HepG2 (cell line): ENCODE results near the gene CCR8. TPM values are rescaled to one million over a fixed set of nuclear protein-coding genes. Genes with fewer than 3 reads are reported as not detected.

Experiments
- ATAC-seq: fragments of 200-7000 bp; cut with Tn5 transposase; 3 replicates; pipeline ENCODE4 v1.9.1; 2020; ENCODE audit warnings: mild to moderate bottlenecking, moderate library complexity
- BruUV-seq: library from RNA; stranded (reverse); fragments of 400-500 nt; replicated peaks from 2 replicates; lab custom pipeline; 2021; lab: Mats Ljungman, UMichigan
- CTCF ChIA-PET: fragments of 300-600 bp; formaldehyde crosslinking; extraction: SDS; loops from one replicate; lab custom pipeline; 2021; ENCODE audit warnings: low total read pairs, inconsistent platforms, low intra/inter-chr PET ratio; lab: Yijun Ruan, JAX
- POLR2A ChIA-PET: fragments of 350-600 bp; sonication (Branson Sonifier 250); formaldehyde crosslinking; loops from one replicate; lab custom pipeline; 2020; ENCODE audit warnings: antibody characterized with exemption, inconsistent platforms; lab: Yijun Ruan, JAX
- DNase-seq: peaks from one replicate; pipeline ENCODE4 v3.0.0-alpha.2; 2015; ENCODE audit warnings: low spot score
- FAIRE-seq: peaks from 3 replicates; lab custom pipeline; 2011; peaks lifted over from hg19 to GRCh38; lab: Jason Lieb, UNC
- H2AFZ ChIP-seq: one replicate; pipeline ENCODE4 v1.6.1; 2011; ENCODE audit warnings: low read length, inconsistent platforms
- H3K27ac ChIP-seq: fragments of 300-600 bp; 3 replicates; pipeline ENCODE4 v1.8.0; 2011; ENCODE audit warnings: mixed run types, mild to moderate bottlenecking, mixed read lengths, low read length, inconsistent platforms; ENCODE audit not compliant: insufficient read depth; ENCODE audit errors: extremely low read length
- H3K27me3 ChIP-seq, 2 experiments: fragments of 200-600 bp in 1 of 2; 2 replicates in 1 of 2; 3 replicates in 1 of 2; pipeline versions ENCODE4 v1.6.0 to v1.8.0; 2011; ENCODE audit warnings: low read length in 2 of 2, mild to moderate bottlenecking in 2 of 2, moderate library complexity in 2 of 2, inconsistent platforms in 1 of 2; ENCODE audit not compliant: insufficient read depth in 2 of 2, control insufficient read depth in 1 of 2
- H3K36me3 ChIP-seq, 2 experiments: fragments of 200-600 bp in 1 of 2; replicated peaks in 1 of 2; 2 replicates in 1 of 2; 3 replicates in 1 of 2; pipeline versions ENCODE4 v1.5.1 to v1.8.0; 2011; ENCODE audit warnings: low read length in 2 of 2, inconsistent platforms in 1 of 2; ENCODE audit not compliant: insufficient read depth in 2 of 2, control insufficient read depth in 1 of 2
- H3K4me1 ChIP-seq: 2 replicates; pipeline ENCODE4 v1.5.1; 2012; ENCODE audit warnings: low read length, inconsistent platforms; ENCODE audit not compliant: insufficient read depth
- H3K4me2 ChIP-seq: 2 replicates; pipeline ENCODE4 v1.6.0; 2011; ENCODE audit warnings: low read depth, low read length, inconsistent platforms
- H3K4me3 ChIP-seq, 3 experiments: fragments of 200-600 bp in 1 of 3; sonication (generic), shearing (Covaris generic) in 1 of 3; replicated peaks in 1 of 3; 2 replicates each; pipeline ENCODE4 v1.5.1; 2011 to 2016; ENCODE audit warnings: low read length in 3 of 3, inconsistent platforms in 2 of 3, low read depth in 2 of 3, mild to moderate bottlenecking in 2 of 3, control low read depth in 1 of 3, mixed read lengths in 1 of 3; ENCODE audit not compliant: insufficient read depth in 1 of 3
- H3K79me2 ChIP-seq: one replicate; pipeline ENCODE4 v1.6.1; 2011; ENCODE audit warnings: low read length, inconsistent platforms; ENCODE audit not compliant: insufficient read depth
- H3K9ac ChIP-seq: 2 replicates; pipeline ENCODE4 v1.6.0; 2011; ENCODE audit warnings: mild to moderate bottlenecking, low read depth, low read length, inconsistent platforms; ENCODE audit not compliant: insufficient read depth
- H3K9me3 ChIP-seq: 2 replicates; pipeline ENCODE4 v1.5.1; 2012; ENCODE audit warnings: mild to moderate bottlenecking, low read length
- H4K20me1 ChIP-seq: 2 replicates; pipeline ENCODE4 v1.6.0; 2011; ENCODE audit warnings: inconsistent platforms, mild to moderate bottlenecking, low read length, moderate library complexity; ENCODE audit not compliant: insufficient read depth
- HIVEP1 ChIP-seq: sonication (generic); formaldehyde crosslinking; IDR thresholded peaks from 2 replicates; pipeline ENCODE4 v1.4.0; 2020; ENCODE audit warnings: mild to moderate bottlenecking, missing genetic modification reagents
- KDM3A ChIP-seq: IDR thresholded peaks from 2 replicates; pipeline ENCODE4 v1.6.1; 2018; ENCODE audit warnings: low read depth, missing compliant biosample characterization
- NCOR1 ChIP-seq: fragments of 200-600 bp; sonication (generic); IDR thresholded peaks from 2 replicates; pipeline ENCODE4 v1.7.0; 2017; ENCODE audit warnings: antibody characterized with exemption, low read length, borderline replicate concordance
- SALL1 ChIP-seq: sonication (generic); formaldehyde crosslinking; IDR thresholded peaks from 2 replicates; pipeline ENCODE4 v1.8.0; 2022; ENCODE audit warnings: mild to moderate bottlenecking, missing genetic modification reagents
- SOX6 ChIP-seq, 2 experiments: fragments of 450-650 bp in 1 of 2; sonication (generic) in 1 of 2; formaldehyde crosslinking in 1 of 2; IDR thresholded peaks; 2 replicates each; pipeline versions ENCODE4 v1.4.0 to v1.6.1; 2017 to 2020; ENCODE audit warnings: antibody characterized with exemption in 1 of 2, mild to moderate bottlenecking in 1 of 2, missing genetic modification reagents in 1 of 2
- SP5 ChIP-seq: IDR thresholded peaks from 2 replicates; pipeline ENCODE4 v1.6.1; 2016; ENCODE audit warnings: low read depth, borderline replicate concordance
- ZBTB3 ChIP-seq: sonication (generic); formaldehyde crosslinking; IDR thresholded peaks from 2 replicates; pipeline ENCODE4 v1.4.0; 2020; ENCODE audit warnings: low read depth, mild to moderate bottlenecking, moderate library complexity, missing genetic modification reagents, borderline replicate concordance
- ZNF329 ChIP-seq: sonication (generic); formaldehyde crosslinking; IDR thresholded peaks from 2 replicates; pipeline ENCODE4 v1.9.0; 2021; ENCODE audit warnings: low read depth, mild to moderate bottlenecking, missing genetic modification reagents
- ZNF512 ChIP-seq: sonication (generic); formaldehyde crosslinking; IDR thresholded peaks from 2 replicates; pipeline ENCODE4 v1.4.0; 2020; ENCODE audit warnings: mild to moderate bottlenecking, missing genetic modification reagents
- ZNF773 ChIP-seq: sonication (generic); formaldehyde crosslinking; IDR thresholded peaks from 2 replicates; pipeline ENCODE4 v1.4.0; 2020; ENCODE audit warnings: missing genetic modification reagents, borderline replicate concordance
- ZSCAN22 ChIP-seq: sonication (generic); formaldehyde crosslinking; IDR thresholded peaks from 2 replicates; pipeline ENCODE4 v1.4.0; 2020; ENCODE audit warnings: mild to moderate bottlenecking, missing genetic modification reagents
- in situ Hi-C: cut with HindIII; loops from 2 replicates; pipeline ENCODE4 v1.10.0; 2017; ENCODE audit warnings: low pct_unique_long_range_greater_than_20kb; ENCODE audit not compliant: extremely low pct_ligation_motif_present
- intact Hi-C: fragments of 100-400 bp; cut with micrococcal nuclease; formaldehyde crosslinking; loops from one replicate; pipeline ENCODE4 v1.10.0; 2022; ENCODE audit not compliant: unreplicated experiment
- polyA plus RNA-seq, 8 experiments: library from polyadenylated mRNA; depleted of rRNA in 3 of 8; stranded (reverse) in 7 of 8; unstranded in 1 of 8; fragments of >200 nt; fragmentation: Illumina TruSeq in 4 of 8; extraction: Trizol in 4 of 8; gene quantifications; 2 replicates each; pipeline versions ENCODE4 v1.2.1 to v1.2.3, GENCODE V29; 2011 to 2016; ENCODE audit warnings: low read depth in 4 of 8, missing spikeins in 1 of 8, mixed read lengths in 1 of 8; ENCODE audit not compliant: insufficient read depth in 1 of 8
- total RNA-seq, 5 experiments: library from RNA; depleted of rRNA; stranded (reverse); fragments of >200 nt; fragmentation: Illumina TruSeq; extraction: Trizol; gene quantifications; 2 replicates each; pipeline ENCODE4 v1.2.3, GENCODE V29; 2016; ENCODE audit warnings: low read depth in 1 of 5
- TF ChIP-seq, protein P1 (sequence below): IDR thresholded peaks from 2 replicates; pipeline ENCODE4 v1.6.1; 2016; ENCODE audit warnings: missing compliant biosample characterization, missing genetic modification reagents, borderline replicate concordance
- TF ChIP-seq, protein P2 (sequence below), 2 experiments: sonication (generic) in 1 of 2; formaldehyde crosslinking in 1 of 2; IDR thresholded peaks; 2 replicates each; pipeline versions ENCODE4 v1.4.0 to v1.6.1; 2016 to 2020; ENCODE audit warnings: borderline replicate concordance in 1 of 2, low read depth in 1 of 2, mild to moderate bottlenecking in 1 of 2, missing genetic modification reagents in 1 of 2

The CCR8 gene
- total and polyA plus RNA-seq, 2 of the 13 experiments (the other 11 are each of a cell fraction or from before 2014, with no cell fraction given), result not detected

DNA sequence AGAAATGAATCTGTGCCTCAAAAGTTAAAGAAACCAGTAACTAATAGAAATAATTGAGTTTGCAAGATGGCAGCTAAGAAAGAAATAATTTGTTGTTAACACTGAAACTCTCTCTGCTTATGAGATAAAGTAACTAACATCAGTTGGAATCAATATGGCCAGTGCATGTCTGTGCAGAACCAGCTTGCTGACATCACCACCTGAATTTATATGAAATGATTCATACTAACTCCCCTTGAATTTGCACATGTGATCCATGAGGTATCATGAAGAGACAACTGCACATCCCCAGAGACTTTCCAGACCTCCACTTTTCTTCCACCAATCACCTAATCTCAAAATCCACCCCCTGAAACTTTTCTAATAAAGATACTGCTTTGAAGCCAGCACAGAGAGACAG, 43.3 kb downstream of the CCR8 start:
- intact Hi-C loops, result no loop called here
- Histone ChIP-seq H3K9ac (no peak overlapping the region), H2AFZ (no peak overlapping the region), H3K36me3 (no peaks in the 10 kb centered on the region), H3K4me2 (no peak overlapping the region), H3K27ac (no peak overlapping the region), H3K79me2 (no peaks in the 10 kb centered on the region), H3K27me3 (0 out of 5 replicates have a peak, but pooled peaks cover 0 to under 1% of the 10 kb centered on the region in 2 experiments), H4K20me1 (no peaks in the 10 kb centered on the region), H3K4me3 (no peak overlapping the region), H3K9me3 (no peaks in the 10 kb centered on the region), H3K4me1 (no peaks in the 10 kb centered on the region)
- ChIA-PET CTCF (no interaction called here), POLR2A (no interaction called here)
- FAIRE-seq (no peak), ATAC-seq (no peak), DNase-seq (no peak)
- no TSS peak for BruUV-seq
- in situ Hi-C loops, result no loop called here
- TF ChIP-seq ZNF773 (CRISPR knock-in tag) (no peak), ZSCAN22 (CRISPR knock-in tag) (no peak), SP5 (CRISPR knock-in tag) (no peak), ZNF512 (CRISPR knock-in tag) (no peak), ZBTB3 (CRISPR knock-in tag) (no peak), KDM3A (CRISPR knock-in tag) (no peak), NCOR1 (no peak), ZNF329 (CRISPR knock-in tag) (no peak), SALL1 (CRISPR knock-in tag) (no peak), HIVEP1 (CRISPR knock-in tag) (no peak), SOX6 (IDR thresholded peaks at IDR 0.05) (no peak), SOX6 (CRISPR knock-in tag; IDR thresholded peaks at IDR 0.05) (no peak)
- TF ChIP-seq, protein P1, sequence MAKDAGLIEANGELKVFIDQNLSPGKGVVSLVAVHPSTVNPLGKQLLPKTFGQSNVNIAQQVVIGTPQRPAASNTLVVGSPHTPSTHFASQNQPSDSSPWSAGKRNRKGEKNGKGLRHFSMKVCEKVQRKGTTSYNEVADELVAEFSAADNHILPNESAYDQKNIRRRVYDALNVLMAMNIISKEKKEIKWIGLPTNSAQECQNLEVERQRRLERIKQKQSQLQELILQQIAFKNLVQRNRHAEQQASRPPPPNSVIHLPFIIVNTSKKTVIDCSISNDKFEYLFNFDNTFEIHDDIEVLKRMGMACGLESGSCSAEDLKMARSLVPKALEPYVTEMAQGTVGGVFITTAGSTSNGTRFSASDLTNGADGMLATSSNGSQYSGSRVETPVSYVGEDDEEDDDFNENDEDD, result no peak
- TF ChIP-seq, protein P2, sequence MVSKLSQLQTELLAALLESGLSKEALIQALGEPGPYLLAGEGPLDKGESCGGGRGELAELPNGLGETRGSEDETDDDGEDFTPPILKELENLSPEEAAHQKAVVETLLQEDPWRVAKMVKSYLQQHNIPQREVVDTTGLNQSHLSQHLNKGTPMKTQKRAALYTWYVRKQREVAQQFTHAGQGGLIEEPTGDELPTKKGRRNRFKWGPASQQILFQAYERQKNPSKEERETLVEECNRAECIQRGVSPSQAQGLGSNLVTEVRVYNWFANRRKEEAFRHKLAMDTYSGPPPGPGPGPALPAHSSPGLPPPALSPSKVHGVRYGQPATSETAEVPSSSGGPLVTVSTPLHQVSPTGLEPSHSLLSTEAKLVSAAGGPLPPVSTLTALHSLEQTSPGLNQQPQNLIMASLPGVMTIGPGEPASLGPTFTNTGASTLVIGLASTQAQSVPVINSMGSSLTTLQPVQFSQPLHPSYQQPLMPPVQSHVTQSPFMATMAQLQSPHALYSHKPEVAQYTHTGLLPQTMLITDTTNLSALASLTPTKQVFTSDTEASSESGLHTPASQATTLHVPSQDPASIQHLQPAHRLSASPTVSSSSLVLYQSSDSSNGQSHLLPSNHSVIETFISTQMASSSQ (IDR thresholded peaks at IDR 0.05; ENCODE audit: low read depth), result no peak
- TF ChIP-seq, protein P2 (CRISPR knock-in tag; IDR thresholded peaks at IDR 0.05; ENCODE audit: borderline replicate concordance), result no peak
